ENCODE measurements around the gene MS4A2.

DNA sequence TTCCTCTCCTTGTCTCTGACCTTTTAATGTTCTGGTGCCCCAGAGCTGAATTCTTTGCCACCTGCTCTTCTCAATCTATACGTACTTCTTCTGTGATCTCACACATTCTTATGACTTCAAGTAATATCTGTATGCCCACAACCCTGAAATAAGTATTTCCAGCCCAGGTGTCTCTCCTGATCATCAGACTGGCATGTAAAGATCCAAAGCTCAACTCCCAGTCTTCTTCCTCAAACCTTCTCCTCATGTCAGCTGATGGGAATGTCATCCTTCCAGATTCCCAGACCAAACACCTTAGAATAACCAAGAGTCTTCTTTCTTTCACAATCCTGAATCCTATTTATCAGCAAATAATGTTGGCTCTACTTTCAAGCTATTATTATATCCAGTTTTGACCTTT, 22.7 kb upstream of the MS4A2 start:
- TF ChIP-seq EP300 (IDR thresholded peaks at IDR 0.05): no peak
- TF ChIP-seq, protein P1, sequence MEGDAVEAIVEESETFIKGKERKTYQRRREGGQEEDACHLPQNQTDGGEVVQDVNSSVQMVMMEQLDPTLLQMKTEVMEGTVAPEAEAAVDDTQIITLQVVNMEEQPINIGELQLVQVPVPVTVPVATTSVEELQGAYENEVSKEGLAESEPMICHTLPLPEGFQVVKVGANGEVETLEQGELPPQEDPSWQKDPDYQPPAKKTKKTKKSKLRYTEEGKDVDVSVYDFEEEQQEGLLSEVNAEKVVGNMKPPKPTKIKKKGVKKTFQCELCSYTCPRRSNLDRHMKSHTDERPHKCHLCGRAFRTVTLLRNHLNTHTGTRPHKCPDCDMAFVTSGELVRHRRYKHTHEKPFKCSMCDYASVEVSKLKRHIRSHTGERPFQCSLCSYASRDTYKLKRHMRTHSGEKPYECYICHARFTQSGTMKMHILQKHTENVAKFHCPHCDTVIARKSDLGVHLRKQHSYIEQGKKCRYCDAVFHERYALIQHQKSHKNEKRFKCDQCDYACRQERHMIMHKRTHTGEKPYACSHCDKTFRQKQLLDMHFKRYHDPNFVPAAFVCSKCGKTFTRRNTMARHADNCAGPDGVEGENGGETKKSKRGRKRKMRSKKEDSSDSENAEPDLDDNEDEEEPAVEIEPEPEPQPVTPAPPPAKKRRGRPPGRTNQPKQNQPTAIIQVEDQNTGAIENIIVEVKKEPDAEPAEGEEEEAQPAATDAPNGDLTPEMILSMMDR (IDR thresholded peaks at IDR 0.05): no peak
